ENCODE measurements around the gene PTGDR. TPM values are rescaled to one million over a fixed set of nuclear protein-coding genes. Genes with fewer than 3 reads are reported as not detected.

Gene PTGDR
- total RNA-seq, 1 experiment from 2014 or later, result not detected

GRCh38 chr14:52235866-52236510, 31.5 kb upstream of the PTGDR start:
- Histone ChIP-seq H3K9me2 (ENCODE audit: insufficient read depth) (no peaks in the 10 kb centered on the region), H3K4me3 (replicated peaks in 1 of 2; ENCODE audit: low read depth in 1 of 2, low read length in 2 of 2) (no peak overlapping the region), H4K20me1 (ENCODE audit: insufficient read depth) (no peaks in the 10 kb centered on the region), H3K9me3 (ENCODE audit: control insufficient read depth in 1 of 2, insufficient read depth in 1 of 2, low read depth in 1 of 2, low read length in 2 of 2) (no peaks in the 10 kb centered on the region), H3K27me3 (ENCODE audit: insufficient read depth, low read length) (no peaks in the 10 kb centered on the region), H3K27ac (ENCODE audit: low read depth, low read length) (no peak overlapping the region), H3K9ac (ENCODE audit: low read length) (no peak overlapping the region), H3K4me1 (ENCODE audit: control insufficient read depth in 1 of 2, insufficient read depth in 2 of 2, low read length in 2 of 2) (no peaks in the 10 kb centered on the region), H3K36me3 (ENCODE audit: control insufficient read depth in 1 of 2, insufficient read depth in 2 of 2, low read length in 2 of 2) (no peaks in the 10 kb centered on the region), H3K4me2 (ENCODE audit: low read length) (no peak overlapping the region), H2AFZ (ENCODE audit: low read depth, low read length, poor library complexity, severe bottlenecking) (no peak overlapping the region), H3K79me2 (ENCODE audit: insufficient read depth, low read length) (no peaks in the 10 kb centered on the region)
- DNase-seq (ENCODE audit: low read depth, low spot score), result no peak
- no peak for ATAC-seq
- BruUV-seq (replicated peaks), result no TSS peak
- intact Hi-C loops (cut with micrococcal nuclease), result no loop called here
- ChIA-PET POLR2A (no interaction called here), RAD21 (ENCODE audit: low non-redundant PET in 1 of 2, low total read pairs in 2 of 2, uncharacterized antibody in 2 of 2, unreplicated experiment in 2 of 2) (no interaction called here), CTCF (no interaction called here)
- TF ChIP-seq ATF3 (IDR thresholded peaks at IDR 0.05) (no peak), SIN3A (IDR thresholded peaks at IDR 0.05; ENCODE audit: low read depth) (no peak), EZH2phosphoT487 (IDR thresholded peaks at IDR 0.05; ENCODE audit: borderline replicate concordance) (no peak), REST (IDR thresholded peaks at IDR 0.05; ENCODE audit: low read depth) (no peak), EZH2 (IDR thresholded peaks at IDR 0.05) (no peak), EGR1 (IDR thresholded peaks at IDR 0.05; ENCODE audit: low read depth) (no peak), JUND (IDR thresholded peaks at IDR 0.05) (no peak), ZBTB33 (IDR thresholded peaks at IDR 0.05; ENCODE audit: extremely low read depth, insufficient replicate concordance, low read length) (no peak), FOSL1 (IDR thresholded peaks at IDR 0.05; ENCODE audit: low read depth) (no peak), SRF (IDR thresholded peaks at IDR 0.05; ENCODE audit: low read depth) (no peak), RAD21 (IDR thresholded peaks at IDR 0.05; ENCODE audit: low read depth) (no peak), TCF7L2 (IDR thresholded peaks at IDR 0.05; ENCODE audit: borderline replicate concordance, extremely low read depth, insufficient read depth, insufficient read length) (no peak), POLR2AphosphoS5 (IDR thresholded peaks at IDR 0.05; ENCODE audit: low read depth, low read length) (no peak), MAX (IDR thresholded peaks at IDR 0.05) (no peak), SP1 (IDR thresholded peaks at IDR 0.05; ENCODE audit: low read depth) (no peak), ELF1 (IDR thresholded peaks at IDR 0.05; ENCODE audit: borderline replicate concordance, low read depth) (no peak)

Data from HCT116 (cell line).